Lower lobe of right lung (tissue), 2 donors: ENCODE measurements around the gene TRIP11. TPM values are rescaled to one million over a fixed set of nuclear protein-coding genes. Genes with fewer than 3 reads are reported as not detected.
A peak's percentile ranks its signal among the peaks of the same experiment; 100 is the strongest.

Source experiments
- ATAC-seq, 2 donors: fragments of 200-7000 bp; cut with Tn5 transposase; one replicate each; pipeline ENCODE4 v1.9.1; 2020 to 2022; ENCODE audit warnings: mild to moderate bottlenecking in 2 of 2, moderate library complexity in 2 of 2
- DNase-seq: peaks from one replicate; pipeline ENCODE4 v3.0.0-alpha.2; 2020
- H3K27ac ChIP-seq: fragments of 200-600 bp; one replicate; pipeline ENCODE4 v1.8.0; 2022
- H3K27me3 ChIP-seq: fragments of 200-600 bp; one replicate; pipeline ENCODE4 v1.8.0; 2022; ENCODE audit warnings: low read depth
- H3K36me3 ChIP-seq: fragments of 200-600 bp; one replicate; pipeline ENCODE4 v1.8.0; 2022; ENCODE audit warnings: mild to moderate bottlenecking
- H3K4me1 ChIP-seq: fragments of 200-600 bp; one replicate; pipeline ENCODE4 v1.8.0; 2022
- H3K4me3 ChIP-seq: fragments of 200-600 bp; one replicate; pipeline ENCODE4 v1.8.0; 2022; ENCODE audit warnings: mild to moderate bottlenecking
- H3K9me3 ChIP-seq: fragments of 200-600 bp; one replicate; pipeline ENCODE4 v1.8.0; 2022
- CTCF ChIP-seq: fragments of 200-600 bp; IDR thresholded peaks from one replicate; pipeline ENCODE4 v1.8.0; 2022; ENCODE audit warnings: antibody characterized with exemption, mild to moderate bottlenecking
- intact Hi-C: fragments of 100-400 bp; cut with DNase I; formaldehyde crosslinking; loops from one replicate; pipeline ENCODE4 v1.11.0; 2022
- total RNA-seq: library from RNA; stranded (reverse); fragmentation: NEBNext Ultra II Directional; extraction: Animal tissue kit (Norgen Biotek cat#: 25700); gene quantifications from one replicate; pipeline ENCODE4 v1.2.1, GENCODE V29; 2021
- donor health status: DM: no; HTN: yes; CAD: no; lungs with severe emphysema.

TRIP11 gene
- total RNA-seq, 1 donor from 2014 or later = 62.6 TPM

GRCh38 chr14:92041203-92041602, 1.3 kb upstream of the TRIP11 start:
- Histone ChIP-seq H3K9me3 (no peaks in the 10 kb centered on the region), H3K36me3 (peaks cover 5% of the 10 kb centered on the region), H3K27me3 (no peaks in the 10 kb centered on the region), H3K27ac (peak overlapping the region; percentile 99), H3K4me3 (peak overlapping the region; percentile 88), H3K4me1 (peaks cover 34% of the 10 kb centered on the region)
- no peak for TF ChIP-seq CTCF
- intact Hi-C loops = no loop called here
- DNase-seq (no peak), ATAC-seq (no peak)

GRCh38 chr14:92040431-92041051, 682 bp upstream of the TRIP11 start:
- ATAC-seq (peak; percentile 57 to 62), DNase-seq (no peak)
- TF ChIP-seq CTCF = no peak
- H3K27ac ChIP-seq = peak overlapping the region; percentile 99
- H3K4me1 ChIP-seq = peaks cover 41% of the 10 kb centered on the region
- H3K36me3 ChIP-seq = peaks cover 5% of the 10 kb centered on the region
- no peaks in the 10 kb centered on the region for H3K9me3 ChIP-seq
- peak overlapping the region; percentile 88 for H3K4me3 ChIP-seq
- H3K27me3 ChIP-seq = no peaks in the 10 kb centered on the region
- intact Hi-C loops = no loop called here

GRCh38 chr14:92039063-92039718, 668 bp downstream of the TRIP11 start:
- no peak for TF ChIP-seq CTCF
- Histone ChIP-seq H3K27me3 (no peaks in the 10 kb centered on the region), H3K4me3 (peak overlapping the region; percentile 88), H3K27ac (peak overlapping the region; percentile 99), H3K36me3 (peaks cover 5% of the 10 kb centered on the region), H3K9me3 (no peaks in the 10 kb centered on the region), H3K4me1 (peaks cover 46% of the 10 kb centered on the region)
- ATAC-seq (peak; percentile 63 to 71), DNase-seq (no peak)
- intact Hi-C loops = no loop called here

GRCh38 chr14:92037989-92038388, 1.9 kb downstream of the TRIP11 start:
- intact Hi-C loops = no loop called here
- no peak overlapping the region for H3K27ac ChIP-seq
- H3K36me3 ChIP-seq = peaks cover 2% of the 10 kb centered on the region
- DNase-seq (no peak), ATAC-seq (no peak)
- TF ChIP-seq CTCF = no peak
- H3K4me3 ChIP-seq = peak overlapping the region; percentile 88
- H3K27me3 ChIP-seq = no peaks in the 10 kb centered on the region
- peaks cover 46% of the 10 kb centered on the region for H3K4me1 ChIP-seq
- no peaks in the 10 kb centered on the region for H3K9me3 ChIP-seq

- Histone ChIP-seq H3K9me3 (no peaks in the 10 kb centered on the region), H3K27me3 (no peaks in the 10 kb centered on the region), H3K4me1 (peaks cover 42% of the 10 kb centered on the region), H3K4me3 (no peak overlapping the region), H3K27ac (no peak overlapping the region), H3K36me3 (peaks cover 23% of the 10 kb centered on the region)
- intact Hi-C loops = no loop called here
- no peak for DNase-seq
- ATAC-seq = no peak
- no peak for TF ChIP-seq CTCF
Measured at GRCh38 chr14:92035890-92036289, 4.0 kb downstream of the TRIP11 start.
